SU-DHL-6 (cell line): ENCODE results near the gene DYNC1LI2.

Experiments used
- H2AFZ ChIP-seq: fragments of 200-600 bp; sonication (generic); 2 replicates; pipeline ENCODE4 v1.6.1; 2014; ENCODE audit warnings: low read depth, mild to moderate bottlenecking, moderate library complexity, mixed read lengths, antibody characterized with exemption, low read length; ENCODE audit not compliant: severe bottlenecking
- H3F3A ChIP-seq: fragments of 200-600 bp; shearing (Covaris generic); 2 replicates; pipeline ENCODE4 v1.6.0; 2016; ENCODE audit warnings: antibody characterized with exemption, mild to moderate bottlenecking; ENCODE audit not compliant: insufficient read depth
- H3K27ac ChIP-seq: fragments of 200-600 bp; sonication (generic); 2 replicates; pipeline ENCODE4 v1.5.1; 2016; ENCODE audit warnings: low read depth, mild to moderate bottlenecking, low read length, moderate library complexity, mixed read lengths
- H3K27me3 ChIP-seq: fragments of 200-600 bp; sonication (generic), shearing (Covaris generic); 2 replicates; pipeline ENCODE4 v1.6.0; 2014; ENCODE audit warnings: mild to moderate bottlenecking, low read length
- H3K36me3 ChIP-seq: fragments of 200-600 bp; sonication (generic); 2 replicates; pipeline ENCODE4 v1.6.1; 2014; ENCODE audit warnings: mild to moderate bottlenecking, low read length, mixed read lengths
- H3K4me2 ChIP-seq: fragments of 300-600, 200-600 bp; shearing (Covaris generic), sonication (generic); 2 replicates; pipeline ENCODE4 v1.6.0; 2014; ENCODE audit warnings: low read length, low read depth, mild to moderate bottlenecking; ENCODE audit not compliant: poor library complexity, severe bottlenecking
- H3K4me3 ChIP-seq: fragments of 200-600 bp; sonication (generic); 2 replicates; pipeline ENCODE4 v1.5.1; 2014; ENCODE audit warnings: antibody characterized with exemption, low read length, mild to moderate bottlenecking, mixed read lengths; ENCODE audit not compliant: insufficient read depth, poor library complexity, severe bottlenecking
- H3K79me2 ChIP-seq: fragments of 200-600 bp; sonication (generic); 2 replicates; pipeline ENCODE4 v1.6.1; 2014; ENCODE audit warnings: mild to moderate bottlenecking, low read length, moderate library complexity; ENCODE audit not compliant: insufficient read depth
- H3K9ac ChIP-seq: fragments of 200-600 bp; sonication (generic); 2 replicates; pipeline ENCODE4 v1.7.0; 2014; ENCODE audit warnings: mild to moderate bottlenecking, low read length
- H3K9me2 ChIP-seq: fragments of 200-600 bp; sonication (generic); replicated peaks from 2 replicates; pipeline ENCODE4 v1.6.1; 2014; ENCODE audit warnings: low read length; ENCODE audit not compliant: insufficient read depth
- H3K9me3 ChIP-seq: fragments of 200-600 bp; sonication (generic); 2 replicates; pipeline ENCODE4 v1.6.1; 2014; ENCODE audit warnings: low read length, mixed read lengths; ENCODE audit not compliant: insufficient read depth
- H4K20me1 ChIP-seq: fragments of 200-600 bp; sonication (generic); 2 replicates; pipeline ENCODE4 v1.6.1; 2014; ENCODE audit warnings: low read depth, mild to moderate bottlenecking, antibody characterized with exemption, low read length, moderate library complexity, mixed read lengths
- CTCF ChIP-seq: fragments of 200-600 bp; sonication (generic); IDR thresholded peaks from one replicate; pipeline ENCODE4 v1.5.1; 2017; ENCODE audit warnings: antibody characterized with exemption, mild to moderate bottlenecking, low read length, moderate library complexity; ENCODE audit not compliant: insufficient read depth, poor library complexity, severe bottlenecking
- EZH2phosphoT487 ChIP-seq: fragments of 200-600 bp; sonication (generic), shearing (Covaris generic); conservative IDR thresholded peaks from 2 replicates; pipeline ENCODE4 v1.6.1; 2018; ENCODE audit warnings: mild to moderate bottlenecking, antibody characterized with exemption, low read length, moderate library complexity, mixed read lengths

The DYNC1LI2 gene

DNA sequence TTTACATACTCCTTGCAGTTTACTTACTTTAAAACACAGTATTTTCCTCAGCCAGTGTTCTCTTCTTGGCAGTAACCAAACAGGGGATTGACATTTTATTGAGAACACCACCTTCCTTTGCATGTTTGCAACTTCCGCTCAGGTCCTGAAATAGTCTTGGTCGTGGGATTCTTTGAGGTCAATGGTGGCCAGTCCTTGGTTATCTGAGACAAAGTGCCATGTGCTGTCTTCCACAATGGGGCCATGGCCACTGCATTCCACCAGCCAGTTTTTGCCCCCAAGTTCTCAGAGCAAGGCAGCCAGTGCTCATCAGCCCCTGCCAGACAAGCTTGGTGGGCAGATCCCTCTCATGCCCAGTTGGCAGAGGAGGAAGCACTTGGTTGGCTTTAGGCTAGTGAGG lies 77.7 kb downstream of the DYNC1LI2 start:
- H3K27ac ChIP-seq: no peak overlapping the region
- H3K9ac ChIP-seq: no peak overlapping the region
- no peaks in the 10 kb centered on the region for H3K36me3 ChIP-seq
- H2AFZ ChIP-seq: no peak overlapping the region
- no peaks in the 10 kb centered on the region for H3K27me3 ChIP-seq
- H3K4me3 ChIP-seq: no peak overlapping the region
- no peaks in the 10 kb centered on the region for H4K20me1 ChIP-seq
- no peaks in the 10 kb centered on the region for H3K79me2 ChIP-seq
- no peaks in the 10 kb centered on the region for H3K9me2 ChIP-seq
- H3K4me2 ChIP-seq: no peak overlapping the region
- TF ChIP-seq EZH2phosphoT487 (no peak), CTCF (no peak)
- H3F3A ChIP-seq: no peaks in the 10 kb centered on the region
- H3K9me3 ChIP-seq: no peaks in the 10 kb centered on the region
